ENCODE data around the gene SLC12A6. TPM values are rescaled to one million over a fixed set of nuclear protein-coding genes. Genes with fewer than 3 reads are reported as not detected.

The SLC12A6 gene
- total and polyA plus RNA-seq, 2 of the 13 experiments (the other 11 are each of a cell fraction or from before 2014, with no cell fraction given), result 15.2 to 30.1 TPM

GRCh38 chr15:34304613-34305012 is 33.0 kb downstream of the SLC12A6 start (continued):
- TF ChIP-seq ZNF773 (CRISPR knock-in tag; IDR thresholded peaks at IDR 0.05; ENCODE audit: borderline replicate concordance) (no peak), KLF13 (CRISPR knock-in tag; IDR thresholded peaks at IDR 0.05) (no peak), MLXIP (CRISPR knock-in tag; IDR thresholded peaks at IDR 0.05; ENCODE audit: borderline replicate concordance) (no peak), ZNF34 (CRISPR knock-in tag; IDR thresholded peaks at IDR 0.05; ENCODE audit: borderline replicate concordance) (no peak), CSRNP1 (CRISPR knock-in tag; IDR thresholded peaks at IDR 0.05) (no peak), ZNF354B (CRISPR knock-in tag; IDR thresholded peaks at IDR 0.05) (no peak), SKI (IDR thresholded peaks at IDR 0.05; ENCODE audit: partially characterized antibody) (no peak), NR2F2 (IDR thresholded peaks at IDR 0.05; ENCODE audit: borderline replicate concordance, low read depth) (no peak), EP300 (IDR thresholded peaks at IDR 0.05; ENCODE audit: low read depth in 2 of 2, low read length in 2 of 2) (peak in 1 of 2 experiments; percentile 36; a peak in 1 of 4 replicates), EP300 (CRISPR knock-in tag; IDR thresholded peaks at IDR 0.05; ENCODE audit: borderline replicate concordance) (no peak), SOX5 (CRISPR knock-in tag; IDR thresholded peaks at IDR 0.05; ENCODE audit: borderline replicate concordance) (0 out of 2 replicates have a peak, but pooled peaks have one; percentile 55), ZSCAN30 (CRISPR knock-in tag; IDR thresholded peaks at IDR 0.05) (no peak), SOX6 (IDR thresholded peaks at IDR 0.05) (no peak), SOX6 (CRISPR knock-in tag; IDR thresholded peaks at IDR 0.05) (peak; percentile 14; the same call in 1 of the 2 replicates), MAFF (IDR thresholded peaks at IDR 0.05; ENCODE audit: low read depth, low read length) (peak; percentile 41; the same call in 1 of the 2 replicates), ZNF44 (CRISPR knock-in tag; IDR thresholded peaks at IDR 0.05) (no peak), ZNF20 (CRISPR knock-in tag; IDR thresholded peaks at IDR 0.05) (no peak), ZEB1 (IDR thresholded peaks at IDR 0.05; ENCODE audit: insufficient replicate concordance, low read depth) (no peak)

All from HepG2 (cell line).